Esophagus muscularis mucosa (tissue), 4 donors: ENCODE measurements around the gene PACSIN3.

ENCODE experiments used
- EP300 ChIP-seq: sonication (generic); formaldehyde crosslinking; IDR thresholded peaks from one replicate; pipeline ENCODE4 v1.6.1; 2017; ENCODE audit warnings: antibody characterized with exemption
- POLR2A ChIP-seq: fragments of 450-650 bp; IDR thresholded peaks from one replicate; pipeline ENCODE4 v1.6.1; 2017; ENCODE audit warnings: antibody characterized with exemption, moderate library complexity, mild to moderate bottlenecking, low read depth
- POLR2AphosphoS5 ChIP-seq, 2 donors: sonication (generic); formaldehyde crosslinking; IDR thresholded peaks; one replicate each; pipeline ENCODE4 v1.6.1; 2017; ENCODE audit warnings: antibody characterized with exemption in 2 of 2
- TF ChIP-seq, protein P1 (sequence below), 3 experiments: fragments of 200-600 bp in 2 of 3; fragments of 450-650 bp in 1 of 3; sonication (generic) in 2 of 3; IDR thresholded peaks; one replicate each; pipeline ENCODE4 v1.5.1; 2017 to 2019; ENCODE audit warnings: antibody characterized with exemption in 3 of 3, mild to moderate bottlenecking in 2 of 3, moderate library complexity in 1 of 3

DNA sequence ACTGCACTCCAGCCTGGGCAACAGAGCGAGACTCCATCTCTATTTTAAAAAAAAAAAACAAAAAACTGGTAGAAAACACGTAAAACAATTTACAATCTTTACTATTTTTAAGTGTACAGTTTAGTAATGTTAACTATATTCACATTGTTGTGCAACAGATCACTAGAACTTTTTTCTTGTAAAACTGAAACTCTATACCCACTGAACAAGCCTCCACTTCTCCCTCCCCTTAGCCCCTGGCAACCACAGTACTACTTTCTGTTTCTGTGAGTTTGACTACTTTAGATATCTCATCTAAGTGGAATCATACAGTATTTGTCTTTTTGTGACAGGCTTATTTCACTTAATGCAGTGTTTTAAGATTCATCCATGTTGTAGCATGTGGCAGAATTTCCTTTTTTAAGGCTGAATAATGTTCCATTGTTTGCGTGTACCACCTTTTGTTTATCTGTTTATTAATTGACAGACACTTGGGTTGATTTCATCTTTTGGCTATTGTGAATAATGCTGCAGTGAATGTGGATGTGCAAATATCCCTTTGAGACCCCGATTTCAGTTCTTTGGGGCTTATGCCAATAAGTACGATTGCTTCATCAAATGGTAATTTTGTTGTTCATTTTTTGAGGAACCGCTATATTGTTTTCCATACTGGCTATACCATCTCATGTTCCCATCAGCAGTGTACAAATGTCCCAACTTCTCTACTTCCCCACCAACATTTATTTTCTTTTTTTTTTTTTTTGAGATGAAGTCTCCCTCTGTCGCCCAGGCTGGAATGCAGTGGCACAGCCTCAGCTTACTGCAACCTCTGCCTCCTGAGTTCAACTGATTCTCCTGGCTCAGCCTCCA, 39.5 kb upstream of the PACSIN3 start:
- TF ChIP-seq, protein P1, sequence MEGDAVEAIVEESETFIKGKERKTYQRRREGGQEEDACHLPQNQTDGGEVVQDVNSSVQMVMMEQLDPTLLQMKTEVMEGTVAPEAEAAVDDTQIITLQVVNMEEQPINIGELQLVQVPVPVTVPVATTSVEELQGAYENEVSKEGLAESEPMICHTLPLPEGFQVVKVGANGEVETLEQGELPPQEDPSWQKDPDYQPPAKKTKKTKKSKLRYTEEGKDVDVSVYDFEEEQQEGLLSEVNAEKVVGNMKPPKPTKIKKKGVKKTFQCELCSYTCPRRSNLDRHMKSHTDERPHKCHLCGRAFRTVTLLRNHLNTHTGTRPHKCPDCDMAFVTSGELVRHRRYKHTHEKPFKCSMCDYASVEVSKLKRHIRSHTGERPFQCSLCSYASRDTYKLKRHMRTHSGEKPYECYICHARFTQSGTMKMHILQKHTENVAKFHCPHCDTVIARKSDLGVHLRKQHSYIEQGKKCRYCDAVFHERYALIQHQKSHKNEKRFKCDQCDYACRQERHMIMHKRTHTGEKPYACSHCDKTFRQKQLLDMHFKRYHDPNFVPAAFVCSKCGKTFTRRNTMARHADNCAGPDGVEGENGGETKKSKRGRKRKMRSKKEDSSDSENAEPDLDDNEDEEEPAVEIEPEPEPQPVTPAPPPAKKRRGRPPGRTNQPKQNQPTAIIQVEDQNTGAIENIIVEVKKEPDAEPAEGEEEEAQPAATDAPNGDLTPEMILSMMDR (IDR thresholded peaks at IDR 0.05): no peak
- no peak for TF ChIP-seq POLR2A
- no peak for TF ChIP-seq POLR2AphosphoS5 (IDR thresholded peaks at IDR 0.05)
- no peak for TF ChIP-seq EP300
